GM12892 (cell line): ENCODE data around the gene RHNO1.

Source experiments
- POLR2A ChIP-seq: IDR thresholded peaks from 2 replicates; pipeline ENCODE4 v1.6.1; 2011; ENCODE audit warnings: low read depth, low read length, control low read depth
- TAF1 ChIP-seq: IDR thresholded peaks from 2 replicates; pipeline ENCODE4 v1.6.1; 2011; ENCODE audit warnings: low read depth, mild to moderate bottlenecking, control low read depth, low read length, borderline replicate concordance

DNA sequence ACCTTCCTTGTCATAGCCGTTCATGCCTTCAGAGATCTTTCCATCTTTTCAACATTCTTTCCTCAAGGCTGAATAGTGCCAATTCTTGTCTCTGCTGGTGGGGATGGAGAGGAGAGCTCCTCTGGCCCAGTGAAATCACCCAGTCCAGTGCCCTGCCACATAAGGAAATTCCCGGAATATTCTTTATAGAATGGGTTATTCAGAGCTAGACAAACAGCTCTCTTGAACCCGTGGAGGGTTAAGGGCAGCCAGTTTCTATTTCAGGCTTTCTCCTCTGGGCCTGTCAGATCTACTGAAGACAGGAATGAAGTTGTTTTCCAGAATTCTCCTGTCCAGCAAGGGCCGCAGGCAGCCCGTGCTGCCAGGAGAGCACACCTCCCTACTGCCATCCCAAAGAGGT, 34.1 kb upstream of the RHNO1 start:
- TF ChIP-seq POLR2A (no peak), TAF1 (no peak)
